GM12875 (cell line): Measurements from ENCODE around the gene PTGES3L.

Experiments
- H3K4me3 ChIP-seq: one replicate; pipeline ENCODE4 v1.5.1; 2011; ENCODE audit warnings: low read depth, low read length, control low read depth
- CTCF ChIP-seq: IDR thresholded peaks from 2 replicates; pipeline ENCODE4 v1.5.1; 2011; ENCODE audit warnings: low read depth, mild to moderate bottlenecking, control low read depth, inconsistent platforms, low read length, moderate library complexity, borderline replicate concordance; ENCODE audit not compliant: insufficient read depth

The PTGES3L gene

GRCh38 chr17:42979511-42980273 is at the start of gene PTGES3L:
Gene PTGES3L, minus strand, starts transcription at chr17:42980080. Its CDS starts 27 bp downstream, at chr17:42980053.
- no peak for TF ChIP-seq CTCF

GRCh38 chr17:43028221-43028861 is 48.5 kb upstream of the PTGES3L start:
- no peak overlapping the region for H3K4me3 ChIP-seq
- TF ChIP-seq CTCF: no peak

More at GRCh38 chr17:42979511-42980273, at the start of gene PTGES3L:
- H3K4me3 ChIP-seq: peak within 1 kb of the TSS; percentile 82

GRCh38 chr17:43027091-43028032 is 47.5 kb upstream of the PTGES3L start:
- no peak for TF ChIP-seq CTCF
- no peak overlapping the region for H3K4me3 ChIP-seq

GRCh38 chr17:43026595-43026994 is 46.7 kb upstream of the PTGES3L start:
- TF ChIP-seq CTCF: no peak

DNA sequence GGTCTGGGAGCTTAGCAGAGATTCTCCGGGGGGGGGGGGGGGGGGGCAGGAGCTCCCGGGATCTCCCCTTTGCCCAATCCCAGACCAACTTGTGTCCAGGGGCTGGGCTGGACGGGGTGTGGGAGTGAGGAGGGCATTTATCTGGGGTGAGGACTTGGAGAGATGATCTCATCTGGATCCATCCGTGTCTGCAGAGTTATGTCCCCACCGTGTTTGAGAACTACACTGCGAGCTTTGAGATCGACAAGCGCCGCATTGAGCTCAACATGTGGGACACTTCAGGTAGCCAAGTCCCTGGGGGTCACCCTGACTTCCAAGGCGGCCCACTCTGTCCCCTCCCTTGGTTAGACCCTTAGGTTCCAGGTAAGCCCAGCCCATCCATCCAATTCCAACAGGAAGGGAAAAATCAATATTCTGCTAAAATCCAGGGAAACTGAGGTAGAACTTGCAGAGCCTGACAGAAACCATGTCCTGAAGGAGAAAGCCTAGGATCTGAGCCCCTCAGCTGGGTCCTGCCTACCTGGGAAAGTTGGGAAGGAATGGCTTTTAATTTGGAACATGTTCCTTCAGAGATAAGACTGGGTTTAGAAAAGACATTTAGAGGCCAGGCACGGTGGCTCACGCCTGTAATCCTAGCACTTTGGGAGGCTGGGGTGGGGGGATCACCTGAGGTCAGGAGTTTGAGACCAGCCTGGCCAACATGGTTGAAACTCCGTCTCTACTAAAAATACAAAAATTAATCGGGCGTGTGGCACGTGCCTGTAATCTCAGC is 46.1 kb upstream of the PTGES3L start:
- no peak overlapping the region for H3K4me3 ChIP-seq
- TF ChIP-seq CTCF: no peak

More at GRCh38 chr17:43026595-43026994, 46.7 kb upstream of the PTGES3L start:
- no peak overlapping the region for H3K4me3 ChIP-seq

GRCh38 chr17:43025290-43025657 is 45.4 kb upstream of the PTGES3L start:
- H3K4me3 ChIP-seq: no peak overlapping the region
- no peak for TF ChIP-seq CTCF
